ENCODE results near the gene NEURL3.

Gene NEURL3

GRCh38 chr2:96485751-96486651 is 19.2 kb downstream of the NEURL3 start:
- 11% methylated on average over 22 of the region's 33 CpGs for WGBS (ENCODE audit: insufficient coverage)
- no peaks in the 10 kb centered on the region for H3K36me3 ChIP-seq (ENCODE audit: control insufficient read depth in 4 of 4, insufficient read depth in 4 of 4, low read length in 3 of 4)

GRCh38 chr2:96485350-96485749 is 19.8 kb downstream of the NEURL3 start:
- DNase-seq = no peak
- H3K4me3 ChIP-seq (ENCODE audit: control insufficient read depth in 1 of 7, extremely low read depth in 1 of 7, insufficient read depth in 4 of 7, low read depth in 2 of 7, low read length in 6 of 7) = peak overlapping the region in 2 of 7 experiments; percentile 68 to 78
- H3K27ac ChIP-seq (ENCODE audit: insufficient read depth in 1 of 2, low read depth in 1 of 2, low read length in 2 of 2, poor library complexity in 1 of 2, severe bottlenecking in 2 of 2) = peak overlapping the region in 1 of 2 experiments; percentile 52
- POLR2A ChIA-PET = no interaction called here
- no peaks in the 10 kb centered on the region for H3K9me3 ChIP-seq (ENCODE audit: control extremely low read depth in 1 of 5, control insufficient read depth in 4 of 5, insufficient read depth in 2 of 5, low read depth in 1 of 5, low read length in 4 of 5)
- no peaks in the 10 kb centered on the region for H3K36me3 ChIP-seq (ENCODE audit: control insufficient read depth in 4 of 4, insufficient read depth in 4 of 4, low read length in 3 of 4)
- CTCF ChIA-PET = interaction anchor here (0.5 to 1.0 kb wide), 3 partner anchors 15 to 24 kb away, joined by 3 to 4 read pairs (median 3); no protein-coding TSS in a partner anchor
- H3K27me3 ChIP-seq (replicated peaks in 2 of 5; ENCODE audit: control insufficient read depth in 4 of 5, insufficient read depth in 5 of 5, low read length in 4 of 5) = no peaks in the 10 kb centered on the region
- 83% methylated on average over 6 of the region's 9 CpGs for WGBS (ENCODE audit: insufficient coverage)
- H3K4me1 ChIP-seq (ENCODE audit: control extremely low read depth in 1 of 4, control insufficient read depth in 4 of 4, insufficient read depth in 4 of 4, low read length in 3 of 4) = peaks cover 0 to 17% (median 14%) of the 10 kb centered on the region in 4 experiments

More at GRCh38 chr2:96485751-96486651, 19.2 kb downstream of the NEURL3 start:
- H3K27ac ChIP-seq (ENCODE audit: insufficient read depth in 1 of 2, low read depth in 1 of 2, low read length in 2 of 2, poor library complexity in 1 of 2, severe bottlenecking in 2 of 2) = peak overlapping the region; percentile 52 to 74
- ChIA-PET CTCF (interaction anchor here (0.5 to 1.2 kb wide), 5 partner anchors 16 to 338 kb away, joined by 3 to 4 read pairs (median 3); no protein-coding TSS in a partner anchor), POLR2A (no interaction called here)
- H3K27me3 ChIP-seq (replicated peaks in 2 of 5; ENCODE audit: control insufficient read depth in 4 of 5, insufficient read depth in 5 of 5, low read length in 4 of 5) = no peaks in the 10 kb centered on the region
- no peaks in the 10 kb centered on the region for H3K9me3 ChIP-seq (ENCODE audit: control extremely low read depth in 1 of 5, control insufficient read depth in 4 of 5, insufficient read depth in 2 of 5, low read depth in 1 of 5, low read length in 4 of 5)
- peak; percentile 89 to 95 (median 93) for DNase-seq
- peak overlapping the region in 6 of 7 experiments; percentile 44 to 78 (median 57) for H3K4me3 ChIP-seq (ENCODE audit: control insufficient read depth in 1 of 7, extremely low read depth in 1 of 7, insufficient read depth in 4 of 7, low read depth in 2 of 7, low read length in 6 of 7)
- H3K4me1 ChIP-seq (ENCODE audit: control extremely low read depth in 1 of 4, control insufficient read depth in 4 of 4, insufficient read depth in 4 of 4, low read length in 3 of 4) = peaks cover 0 to 17% (median 14%) of the 10 kb centered on the region in 4 experiments

- 86% methylated on average over 7 of the region's 7 CpGs for WGBS (ENCODE audit: insufficient coverage)
- peaks cover 0 to 17% (median 13%) of the 10 kb centered on the region in 4 experiments for H3K4me1 ChIP-seq (ENCODE audit: control extremely low read depth in 1 of 4, control insufficient read depth in 4 of 4, insufficient read depth in 4 of 4, low read length in 3 of 4)
- H3K9me3 ChIP-seq (ENCODE audit: control extremely low read depth in 1 of 5, control insufficient read depth in 4 of 5, insufficient read depth in 2 of 5, low read depth in 1 of 5, low read length in 4 of 5) = no peaks in the 10 kb centered on the region
- H3K36me3 ChIP-seq (ENCODE audit: control insufficient read depth in 4 of 4, insufficient read depth in 4 of 4, low read length in 3 of 4) = no peaks in the 10 kb centered on the region
- H3K4me3 ChIP-seq (ENCODE audit: control insufficient read depth in 1 of 7, extremely low read depth in 1 of 7, insufficient read depth in 4 of 7, low read depth in 2 of 7, low read length in 6 of 7) = no peak overlapping the region
- H3K27ac ChIP-seq (ENCODE audit: insufficient read depth in 1 of 2, low read depth in 1 of 2, low read length in 2 of 2, poor library complexity in 1 of 2, severe bottlenecking in 2 of 2) = no peak overlapping the region
- POLR2A ChIA-PET = no interaction called here
- no peak for DNase-seq
- H3K27me3 ChIP-seq (replicated peaks in 2 of 5; ENCODE audit: control insufficient read depth in 4 of 5, insufficient read depth in 5 of 5, low read length in 4 of 5) = no peaks in the 10 kb centered on the region
- CTCF ChIA-PET = interaction anchor here (1.0 to 2.4 kb wide), 4 partner anchors 8 to 77 kb away, joined by 4 to 9 read pairs (median 4); no protein-coding TSS in a partner anchor
These were observed 21.1 kb downstream of the NEURL3 start for GRCh38 chr2:96484091-96484490.

GRCh38 chr2:96477458-96477857 is 27.7 kb downstream of the NEURL3 start:
- H3K27ac ChIP-seq (ENCODE audit: insufficient read depth in 1 of 2, low read depth in 1 of 2, low read length in 2 of 2, poor library complexity in 1 of 2, severe bottlenecking in 2 of 2) = no peak overlapping the region
- no peaks in the 10 kb centered on the region for H3K4me1 ChIP-seq (ENCODE audit: control extremely low read depth in 1 of 4, control insufficient read depth in 4 of 4, insufficient read depth in 4 of 4, low read length in 3 of 4)
- no CpG with 5 or more reads among the region's 1 CpG for WGBS (ENCODE audit: insufficient coverage)
- ChIA-PET POLR2A (no interaction called here), CTCF (interaction anchor here (1.1 to 4.5 kb wide), 2 partner anchors 18 to 31 kb away, joined by 3 to 20 read pairs; no protein-coding TSS in a partner anchor)
- H3K27me3 ChIP-seq (replicated peaks in 2 of 5; ENCODE audit: control insufficient read depth in 4 of 5, insufficient read depth in 5 of 5, low read length in 4 of 5) = no peaks in the 10 kb centered on the region
- no peak overlapping the region for H3K4me3 ChIP-seq (ENCODE audit: control insufficient read depth in 1 of 7, extremely low read depth in 1 of 7, insufficient read depth in 4 of 7, low read depth in 2 of 7, low read length in 6 of 7)
- no peak for DNase-seq
- no peaks in the 10 kb centered on the region for H3K9me3 ChIP-seq (ENCODE audit: control extremely low read depth in 1 of 5, control insufficient read depth in 4 of 5, insufficient read depth in 2 of 5, low read depth in 1 of 5, low read length in 4 of 5)
- H3K36me3 ChIP-seq (ENCODE audit: control insufficient read depth in 4 of 4, insufficient read depth in 4 of 4, low read length in 3 of 4) = no peaks in the 10 kb centered on the region

- Histone ChIP-seq H3K4me1 (ENCODE audit: control extremely low read depth in 1 of 4, control insufficient read depth in 4 of 4, insufficient read depth in 4 of 4, low read length in 3 of 4) (peaks cover 0 to 9% (median 6%) of the 10 kb centered on the region in 4 experiments), H3K4me3 (ENCODE audit: control insufficient read depth in 1 of 7, extremely low read depth in 1 of 7, insufficient read depth in 4 of 7, low read depth in 2 of 7, low read length in 6 of 7) (no peak overlapping the region), H3K27ac (ENCODE audit: insufficient read depth in 1 of 2, low read depth in 1 of 2, low read length in 2 of 2, poor library complexity in 1 of 2, severe bottlenecking in 2 of 2) (no peak overlapping the region), H3K27me3 (replicated peaks in 2 of 5; ENCODE audit: control insufficient read depth in 4 of 5, insufficient read depth in 5 of 5, low read length in 4 of 5) (no peaks in the 10 kb centered on the region), H3K9me3 (ENCODE audit: control extremely low read depth in 1 of 5, control insufficient read depth in 4 of 5, insufficient read depth in 2 of 5, low read depth in 1 of 5, low read length in 4 of 5) (no peaks in the 10 kb centered on the region), H3K36me3 (ENCODE audit: control insufficient read depth in 4 of 4, insufficient read depth in 4 of 4, low read length in 3 of 4) (no peaks in the 10 kb centered on the region)
- 100% methylated on average over 4 of the region's 6 CpGs for WGBS (ENCODE audit: insufficient coverage)
- ChIA-PET CTCF (interaction anchor here (0.7 to 3.0 kb wide), 3 partner anchors 37 to 41 kb away, joined by 3 to 18 read pairs (median 4); no protein-coding TSS in a partner anchor), POLR2A (no interaction called here)
- DNase-seq = no peak
These were observed 33.4 kb downstream of the NEURL3 start for GRCh38 chr2:96471772-96472171.

GRCh38 chr2:96470636-96471035 is 34.5 kb downstream of the NEURL3 start:
- peak; percentile 51 to 60 (median 51) for DNase-seq
- H3K27me3 ChIP-seq (replicated peaks in 2 of 5; ENCODE audit: control insufficient read depth in 4 of 5, insufficient read depth in 5 of 5, low read length in 4 of 5) = no peaks in the 10 kb centered on the region
- H3K36me3 ChIP-seq (ENCODE audit: control insufficient read depth in 4 of 4, insufficient read depth in 4 of 4, low read length in 3 of 4) = no peaks in the 10 kb centered on the region
- H3K27ac ChIP-seq (ENCODE audit: insufficient read depth in 1 of 2, low read depth in 1 of 2, low read length in 2 of 2, poor library complexity in 1 of 2, severe bottlenecking in 2 of 2) = no peak overlapping the region
- peaks cover 0 to 9% (median 6%) of the 10 kb centered on the region in 4 experiments for H3K4me1 ChIP-seq (ENCODE audit: control extremely low read depth in 1 of 4, control insufficient read depth in 4 of 4, insufficient read depth in 4 of 4, low read length in 3 of 4)
- CTCF ChIA-PET = interaction anchor here (1.0 to 6.6 kb wide), 7 partner anchors 15 to 94 kb away, joined by 3 to 46 read pairs (median 4); partner anchors contain the start of gene NEURL3
- no peaks in the 10 kb centered on the region for H3K9me3 ChIP-seq (ENCODE audit: control extremely low read depth in 1 of 5, control insufficient read depth in 4 of 5, insufficient read depth in 2 of 5, low read depth in 1 of 5, low read length in 4 of 5)
- POLR2A ChIA-PET = no interaction called here
- peak overlapping the region; percentile 8 to 68 (median 36) for H3K4me3 ChIP-seq (ENCODE audit: control insufficient read depth in 1 of 7, extremely low read depth in 1 of 7, insufficient read depth in 4 of 7, low read depth in 2 of 7, low read length in 6 of 7)
- 19% methylated on average over 22 of the region's 25 CpGs for WGBS (ENCODE audit: insufficient coverage)
